ENCODE measurements around the gene PLPP4.

DNA sequence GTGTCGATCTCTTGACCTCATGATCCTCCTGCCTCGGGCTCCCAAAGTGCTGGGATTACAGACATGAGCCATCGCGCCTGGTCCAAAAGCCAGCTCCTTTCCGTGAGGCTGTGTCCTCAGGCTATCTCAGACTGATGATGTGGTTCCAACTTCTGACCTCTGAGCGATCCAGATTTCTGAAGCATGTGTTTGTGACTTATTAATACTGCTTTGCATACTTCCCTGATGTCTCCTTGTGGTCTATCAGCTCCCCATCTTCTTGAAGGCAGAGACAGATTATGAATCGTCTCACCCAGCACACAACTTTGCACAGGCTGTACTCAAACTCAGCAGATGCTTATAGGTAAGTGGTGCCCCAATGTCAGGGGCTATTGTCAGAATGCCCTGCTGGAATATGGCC, 2.0 kb upstream of the PLPP4 start:
- TF ChIP-seq EZH2 (IDR thresholded peaks at IDR 0.05): no peak
- no peak for TF ChIP-seq CTCF (IDR thresholded peaks at IDR 0.05)
- no peak for TF ChIP-seq EZH2phosphoT487 (IDR thresholded peaks at IDR 0.05)
